H1 (cell line): ENCODE data around the gene C19orf12. TPM values are rescaled to one million over a fixed set of nuclear protein-coding genes. Genes with fewer than 3 reads are reported as not detected.

Experiments used
- CHD7 ChIP-seq: fragments of 300-600 bp; sonication (generic); IDR thresholded peaks from 2 replicates; pipeline ENCODE4 v1.7.1; 2012; ENCODE audit warnings: low read length, moderate library complexity, mild to moderate bottlenecking, inconsistent platforms; ENCODE audit not compliant: insufficient replicate concordance
- polyA plus RNA-seq, 7 experiments: library from polyadenylated mRNA; depleted of rRNA in 3 of 7; stranded (reverse) in 5 of 7; unstranded in 2 of 7; fragments of >200 nt in 5 of 7; fragments of 200-250 nt in 2 of 7; gene quantifications; 1 replicate in 5 of 7; 2 replicates in 1 of 7; 4 replicates in 1 of 7; pipeline versions ENCODE4 v1.2.1 to v1.2.3, GENCODE V29; 2011 to 2013; ENCODE audit warnings: missing spikeins in 2 of 7, mixed read lengths in 2 of 7
- total RNA-seq: library from RNA; stranded (reverse); fragmentation: NEBNext Ultra II Directional; extraction: Animal tissue kit (Norgen Biotek cat#: 25700); gene quantifications from 2 replicates; pipeline ENCODE4 v1.2.1, GENCODE V29; 2021

C19orf12 gene
- total and polyA plus RNA-seq, 2 of the 8 experiments (the other 6 are each of a cell fraction or from before 2014, with no cell fraction given) = 10.7 to 11.9 TPM

GRCh38 chr19:29680447-29680846 lies 34.6 kb downstream of the C19orf12 start (continued):
- TF ChIP-seq CHD7 = no peak
